Peyer's patch (tissue), 4 donors: Measurements from ENCODE around the gene FASTK. TPM values are rescaled to one million over a fixed set of nuclear protein-coding genes. Genes with fewer than 3 reads are reported as not detected.

Source experiments
- DNase-seq, 3 donors: peaks; one replicate each; pipeline ENCODE4 v3.0.0-alpha.2; 2017 to 2019
- H3K27ac ChIP-seq, 4 donors: fragments of 200-600 bp; sonication (generic); one replicate each; pipeline ENCODE4 v1.5.1; 2016 to 2019
- H3K27me3 ChIP-seq, 2 donors: fragments of 200-600 bp; sonication (generic); one replicate each; pipeline ENCODE4 v1.5.1; 2019
- H3K36me3 ChIP-seq, 3 donors: fragments of 200-600 bp; sonication (generic); one replicate each; pipeline ENCODE4 v1.5.1; 2016 to 2019
- H3K4me1 ChIP-seq, 4 donors: fragments of 200-600 bp; sonication (generic); one replicate each; pipeline ENCODE4 v1.5.1; 2016 to 2019
- H3K4me3 ChIP-seq, 4 donors: fragments of 200-600 bp; sonication (generic); 1 replicate in 3 of 4; 2 replicates in 1 of 4; pipeline ENCODE4 v1.5.1; 2016 to 2019; ENCODE audit warnings: mild to moderate bottlenecking in 1 of 4
- H3K9me3 ChIP-seq, 4 donors: fragments of 200-600 bp; sonication (generic); one replicate each; pipeline ENCODE4 v1.5.1; 2016 to 2019; ENCODE audit warnings: mild to moderate bottlenecking in 1 of 4
- POLR2A ChIP-seq, 2 donors: fragments of 450-650 bp; IDR thresholded peaks; one replicate each; pipeline ENCODE4 v1.5.1; 2017; ENCODE audit warnings: antibody characterized with exemption in 2 of 2, mild to moderate bottlenecking in 2 of 2, moderate library complexity in 2 of 2
- total RNA-seq, 4 donors: library from RNA; depleted of rRNA; stranded (reverse); fragments of >200 nt; gene quantifications; one replicate each; pipeline ENCODE4 v1.1.0, GENCODE V29; 2016
- TF ChIP-seq, protein P1 (sequence below), 6 experiments: fragments of 450-650 bp in 4 of 6; fragments of 200-600 bp in 2 of 6; sonication (generic) in 1 of 6; IDR thresholded peaks; one replicate each; pipeline ENCODE4 v1.5.1; 2017 to 2019; ENCODE audit warnings: antibody characterized with exemption in 6 of 6, mild to moderate bottlenecking in 3 of 6, moderate library complexity in 1 of 6

The FASTK gene
- total RNA-seq, 4 donors from 2014 or later: 99.0 to 239 (median 158) TPM

DNA sequence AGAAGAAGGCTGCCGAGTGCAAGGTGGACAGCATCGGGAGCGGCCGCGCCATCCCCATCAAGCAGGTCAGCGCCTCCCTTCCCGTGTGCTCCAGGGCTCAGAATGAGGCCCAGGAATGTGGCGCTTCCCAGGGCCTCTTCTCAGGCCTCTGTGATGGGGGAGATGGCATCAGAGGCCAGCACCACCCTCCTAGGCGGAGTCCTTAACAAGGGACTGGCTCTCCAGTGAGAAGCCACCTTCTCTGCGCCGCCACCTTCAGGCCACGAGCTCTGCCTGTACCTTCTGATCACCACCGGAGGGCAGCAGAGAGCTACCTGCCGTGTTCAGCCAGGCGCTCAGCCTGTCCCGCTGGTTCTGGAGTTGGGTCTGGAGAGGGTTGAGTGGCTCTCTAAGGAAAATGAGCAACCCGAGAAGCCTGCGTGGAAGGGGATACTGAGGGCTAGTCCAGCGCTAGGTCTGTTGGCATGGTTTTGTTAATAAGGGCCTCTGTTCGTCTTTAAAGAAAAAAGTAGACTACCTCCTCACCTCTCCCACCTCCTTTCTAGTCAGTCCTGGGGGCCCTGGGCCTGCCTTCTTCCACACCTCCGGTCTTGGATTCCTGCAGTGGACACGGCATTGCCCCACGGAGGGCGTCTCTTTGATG lies 43.3 kb upstream of the FASTK start:
- H3K4me3 ChIP-seq: no peak overlapping the region
- H3K36me3 ChIP-seq: peaks cover 0 to 62% (median 0%) of the 10 kb centered on the region in 3 donors
- H3K4me1 ChIP-seq: peaks cover 0 to 23% (median 0%) of the 10 kb centered on the region in 4 donors
- no peaks in the 10 kb centered on the region for H3K9me3 ChIP-seq
- TF ChIP-seq, protein P1, sequence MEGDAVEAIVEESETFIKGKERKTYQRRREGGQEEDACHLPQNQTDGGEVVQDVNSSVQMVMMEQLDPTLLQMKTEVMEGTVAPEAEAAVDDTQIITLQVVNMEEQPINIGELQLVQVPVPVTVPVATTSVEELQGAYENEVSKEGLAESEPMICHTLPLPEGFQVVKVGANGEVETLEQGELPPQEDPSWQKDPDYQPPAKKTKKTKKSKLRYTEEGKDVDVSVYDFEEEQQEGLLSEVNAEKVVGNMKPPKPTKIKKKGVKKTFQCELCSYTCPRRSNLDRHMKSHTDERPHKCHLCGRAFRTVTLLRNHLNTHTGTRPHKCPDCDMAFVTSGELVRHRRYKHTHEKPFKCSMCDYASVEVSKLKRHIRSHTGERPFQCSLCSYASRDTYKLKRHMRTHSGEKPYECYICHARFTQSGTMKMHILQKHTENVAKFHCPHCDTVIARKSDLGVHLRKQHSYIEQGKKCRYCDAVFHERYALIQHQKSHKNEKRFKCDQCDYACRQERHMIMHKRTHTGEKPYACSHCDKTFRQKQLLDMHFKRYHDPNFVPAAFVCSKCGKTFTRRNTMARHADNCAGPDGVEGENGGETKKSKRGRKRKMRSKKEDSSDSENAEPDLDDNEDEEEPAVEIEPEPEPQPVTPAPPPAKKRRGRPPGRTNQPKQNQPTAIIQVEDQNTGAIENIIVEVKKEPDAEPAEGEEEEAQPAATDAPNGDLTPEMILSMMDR (IDR thresholded peaks at IDR 0.05): peak; percentile 81 to 98 (median 97)
- no peak for TF ChIP-seq POLR2A (IDR thresholded peaks at IDR 0.05)
- H3K27me3 ChIP-seq: no peaks in the 10 kb centered on the region
- no peak overlapping the region for H3K27ac ChIP-seq
- peak; percentile 67 to 90 (median 88) for DNase-seq

DNA sequence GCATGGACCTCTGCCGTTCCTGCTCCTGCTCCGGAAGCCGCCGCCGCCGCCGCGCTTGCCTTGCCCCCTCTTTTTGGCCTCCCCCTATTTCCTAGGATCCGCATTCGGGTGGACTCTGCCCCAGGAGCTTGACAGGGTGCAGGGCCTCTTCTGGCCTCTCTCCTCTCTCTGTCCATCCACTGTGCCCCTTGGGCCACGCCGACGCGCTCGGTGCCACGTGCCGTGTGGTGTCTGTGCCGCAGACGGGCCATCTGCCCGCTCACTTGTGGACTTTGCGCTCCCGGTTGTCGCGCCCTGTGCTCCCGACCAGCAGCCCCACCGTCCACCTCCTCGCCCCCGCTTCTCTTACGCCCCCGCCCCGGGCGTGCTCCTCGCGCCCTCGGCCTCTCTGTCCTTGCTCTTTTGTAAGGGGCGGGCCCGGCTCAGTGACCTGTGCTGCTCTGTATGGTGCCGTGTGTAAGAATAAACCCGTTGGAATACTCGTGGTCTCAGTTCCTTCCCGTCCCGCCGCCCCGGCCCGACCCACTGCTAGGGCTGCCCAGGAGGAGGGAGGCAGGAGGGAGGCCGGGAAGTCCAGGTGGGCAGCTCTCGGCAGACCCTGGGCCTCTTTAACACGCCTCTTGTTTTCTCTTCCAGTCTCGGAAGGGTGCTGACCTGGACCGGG lies 42.7 kb upstream of the FASTK start:
- no peak for DNase-seq
- TF ChIP-seq, protein P1 (IDR thresholded peaks at IDR 0.05): no peak
- no peak for TF ChIP-seq POLR2A (IDR thresholded peaks at IDR 0.05)
- Histone ChIP-seq H3K4me3 (no peak overlapping the region), H3K27me3 (no peaks in the 10 kb centered on the region), H3K36me3 (peaks cover 0 to 62% (median 0%) of the 10 kb centered on the region in 3 donors), H3K4me1 (peaks cover 0 to 23% (median 0%) of the 10 kb centered on the region in 4 donors), H3K9me3 (no peaks in the 10 kb centered on the region), H3K27ac (no peak overlapping the region)

DNA sequence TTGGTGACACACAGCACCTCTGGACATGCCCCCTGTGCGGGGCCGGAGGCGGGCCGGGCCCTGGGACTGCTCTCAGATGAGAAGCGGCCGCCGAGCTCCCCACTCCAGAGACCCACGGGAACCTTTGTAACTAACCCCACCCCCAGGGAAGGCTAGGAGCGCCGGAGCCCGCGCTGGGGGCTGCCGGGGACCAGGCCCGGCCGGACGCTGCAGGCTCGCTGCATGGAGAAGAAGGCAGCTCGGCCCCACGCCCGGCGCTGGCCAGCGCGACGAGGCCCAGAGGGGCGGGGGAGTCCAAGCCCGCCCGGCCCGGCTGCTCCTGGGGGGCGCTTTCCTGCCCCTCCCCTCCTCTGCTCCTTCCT lies 42.2 kb upstream of the FASTK start:
- H3K4me1 ChIP-seq: peaks cover 0 to 23% (median 0%) of the 10 kb centered on the region in 4 donors
- no peak for DNase-seq
- no peak overlapping the region for H3K4me3 ChIP-seq
- TF ChIP-seq POLR2A (IDR thresholded peaks at IDR 0.05): no peak
- TF ChIP-seq, protein P1 (IDR thresholded peaks at IDR 0.05): no peak
- no peak overlapping the region for H3K27ac ChIP-seq
- no peaks in the 10 kb centered on the region for H3K9me3 ChIP-seq
- no peaks in the 10 kb centered on the region for H3K27me3 ChIP-seq
- H3K36me3 ChIP-seq: peaks cover 0 to 63% (median 0%) of the 10 kb centered on the region in 3 donors

DNA sequence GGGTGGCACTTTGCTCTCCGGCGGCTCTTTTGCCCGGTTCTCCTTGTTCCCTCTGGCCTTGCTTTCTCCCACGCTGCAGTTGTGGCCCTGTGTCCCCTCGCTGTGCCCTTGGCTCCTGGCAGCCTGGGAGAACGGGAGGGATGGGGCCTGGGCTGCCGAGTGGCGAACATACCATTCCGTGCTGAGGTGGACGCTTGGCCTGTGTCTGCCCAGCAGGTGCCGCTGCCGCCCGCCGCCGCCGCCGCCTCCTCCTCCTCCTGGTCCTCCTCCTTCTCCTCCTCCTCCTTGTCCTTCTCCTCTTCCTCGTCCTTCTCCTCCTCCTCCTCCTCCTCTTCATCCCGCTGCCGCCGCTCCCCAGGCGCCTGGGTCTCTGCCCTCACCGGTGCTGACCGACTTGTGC lies 41.7 kb upstream of the FASTK start:
- H3K27me3 ChIP-seq: no peaks in the 10 kb centered on the region
- no peak for TF ChIP-seq POLR2A (IDR thresholded peaks at IDR 0.05)
- TF ChIP-seq, protein P1 (IDR thresholded peaks at IDR 0.05): no peak
- H3K4me1 ChIP-seq: peaks cover 0 to 23% (median 0%) of the 10 kb centered on the region in 4 donors
- H3K27ac ChIP-seq: no peak overlapping the region
- no peak overlapping the region for H3K4me3 ChIP-seq
- H3K36me3 ChIP-seq: peaks cover 0 to 68% (median 0%) of the 10 kb centered on the region in 3 donors
- H3K9me3 ChIP-seq: no peaks in the 10 kb centered on the region
- DNase-seq: no peak

DNA sequence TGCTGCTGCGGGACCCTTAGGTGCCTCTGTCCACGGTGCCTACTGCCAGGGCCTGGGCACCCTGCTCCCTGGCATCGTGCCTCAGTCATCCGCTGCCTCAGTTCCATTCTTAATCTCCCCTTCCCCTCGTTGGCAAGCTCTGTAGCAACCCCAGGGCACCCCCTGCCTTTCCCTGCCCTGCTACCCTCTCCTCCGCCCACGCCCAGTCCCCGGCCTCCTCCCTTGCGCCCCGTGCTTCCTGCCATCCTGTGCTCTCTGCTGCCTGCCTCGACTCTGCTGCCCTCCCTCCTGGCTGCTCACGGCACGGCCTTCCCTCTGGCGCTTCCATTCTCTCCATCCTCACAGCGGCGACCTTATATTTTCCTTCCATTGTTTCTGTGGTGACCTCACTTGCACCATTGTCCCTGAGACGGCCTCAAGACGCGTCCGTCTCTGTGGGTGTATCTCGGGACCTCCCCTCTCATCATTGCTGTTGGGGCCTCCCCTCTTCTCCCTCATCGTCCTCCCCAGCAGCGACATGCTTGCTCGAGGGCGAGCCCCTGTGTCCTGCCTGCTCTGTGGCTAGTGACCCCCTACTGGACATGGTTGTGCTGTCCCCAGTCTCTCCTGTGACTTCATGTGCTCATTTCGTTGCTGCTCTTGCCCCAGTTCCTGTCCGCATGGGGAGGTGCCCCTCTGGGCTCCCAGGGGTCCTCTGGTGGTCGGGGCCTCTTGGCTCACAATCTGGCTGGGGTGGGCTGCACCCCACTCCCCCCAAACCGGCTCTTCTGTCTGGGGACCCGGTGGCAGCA lies 41.0 kb upstream of the FASTK start:
- peaks cover 0 to 73% (median 0%) of the 10 kb centered on the region in 3 donors for H3K36me3 ChIP-seq
- TF ChIP-seq POLR2A (IDR thresholded peaks at IDR 0.05): no peak
- TF ChIP-seq, protein P1 (IDR thresholded peaks at IDR 0.05): no peak
- no peak overlapping the region for H3K4me3 ChIP-seq
- no peak for DNase-seq
- no peak overlapping the region for H3K27ac ChIP-seq
- H3K27me3 ChIP-seq: no peaks in the 10 kb centered on the region
- H3K4me1 ChIP-seq: peaks cover 0 to 18% (median 0%) of the 10 kb centered on the region in 4 donors
- no peaks in the 10 kb centered on the region for H3K9me3 ChIP-seq
